Camera-type eye (tissue), 1 donor: ENCODE results near the gene ZKSCAN2. TPM values are rescaled to one million over a fixed set of nuclear protein-coding genes. Genes with fewer than 3 reads are reported as not detected.

Source experiments
- total RNA-seq: library from RNA; depleted of rRNA; stranded (reverse); fragments of >200 nt; gene quantifications from one replicate; pipeline ENCODE4 v1.2.3, GENCODE V29; 2014

ZKSCAN2 gene
- 21.2 TPM for total RNA-seq

DNA sequence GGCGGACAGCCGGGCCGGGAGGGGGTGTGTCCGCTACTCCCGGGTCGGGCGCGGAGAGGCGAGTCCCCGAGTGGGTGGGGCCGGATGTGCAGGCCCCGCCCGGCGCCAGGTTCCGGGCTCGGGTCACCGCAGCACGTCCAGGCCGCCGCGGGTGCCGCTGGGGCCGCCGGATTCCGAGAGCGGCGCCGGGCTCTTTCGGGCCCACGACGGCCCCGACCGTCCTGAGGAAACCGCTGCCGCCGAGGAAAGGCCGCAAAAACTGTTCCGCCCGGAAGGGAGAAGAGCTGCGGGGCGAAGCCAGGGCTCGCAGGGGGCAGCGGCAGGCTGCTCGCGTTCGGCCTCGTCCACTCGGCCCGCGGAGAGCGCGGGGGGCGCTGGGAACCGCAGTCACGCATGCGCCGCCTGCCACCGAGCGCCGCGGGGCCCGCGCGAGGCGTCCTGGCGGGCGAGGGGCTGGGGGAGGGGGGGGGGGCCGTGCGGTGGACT lies at the start of gene ZKSCAN2:
TSS of gene ZKSCAN2 (minus strand) at position 376 of the 486 bp plus-strand sequence. CDS start 718 bp downstream, outside the sequence.

Other genes with a start within 250 kb of the ZKSCAN2 start
- gene ARHGAP17, start 242.5 kb downstream of the ZKSCAN2 start, total RNA-seq: 73.6 TPM
- 36.8 TPM for gene LCMT1, start 146.1 kb downstream of the ZKSCAN2 start, total RNA-seq
- not detected for gene AQP8, start 40.9 kb downstream of the ZKSCAN2 start, total RNA-seq